HG03342 (cell line): ENCODE results near the gene CCND1.
A peak's percentile ranks its signal among the peaks of the same experiment; 100 is the strongest.

Source experiments
- ATAC-seq: cut with Tn5 transposase; IDR thresholded peaks from one replicate; pipeline ENCODE4 v1.9.1; 2021; ENCODE audit warnings: mild to moderate bottlenecking, moderate library complexity; ENCODE audit not compliant: unreplicated experiment

Gene CCND1

GRCh38 chr11:69639831-69640230 lies 1.1 kb upstream of the CCND1 start:
- ATAC-seq = no peak

- ATAC-seq = no peak
These were observed 529 bp upstream of the CCND1 start for GRCh38 chr11:69640260-69640994.

GRCh38 chr11:69641681-69642548 lies 959 bp downstream of the CCND1 start:
- no peak for ATAC-seq

GRCh38 chr11:69642549-69642912 lies 1.6 kb downstream of the CCND1 start:
- no peak for ATAC-seq

- ATAC-seq = peak; percentile 53
These were observed 2.1 kb downstream of the CCND1 start for GRCh38 chr11:69642913-69643632.

- ATAC-seq = no peak
These were observed 2.7 kb downstream of the CCND1 start for GRCh38 chr11:69643646-69644045.

- ATAC-seq = no peak
These were observed 3.4 kb downstream of the CCND1 start for GRCh38 chr11:69644071-69644961.

- no peak for ATAC-seq
These were observed 4.2 kb downstream of the CCND1 start for GRCh38 chr11:69644962-69645675.

GRCh38 chr11:69645801-69646492 lies 5.0 kb downstream of the CCND1 start:
- ATAC-seq = no peak

- no peak for ATAC-seq
These were observed 5.8 kb downstream of the CCND1 start for GRCh38 chr11:69646493-69647389.

- ATAC-seq = no peak
These were observed 6.4 kb downstream of the CCND1 start for GRCh38 chr11:69647390-69647748.

- ATAC-seq = no peak
These were observed 7.0 kb downstream of the CCND1 start for GRCh38 chr11:69647761-69648497.

- no peak for ATAC-seq
These were observed 8.0 kb downstream of the CCND1 start for GRCh38 chr11:69648679-69649575.

GRCh38 chr11:69649576-69649900 lies 8.6 kb downstream of the CCND1 start:
- ATAC-seq = no peak

GRCh38 chr11:69650081-69650831 lies 9.3 kb downstream of the CCND1 start:
- no peak for ATAC-seq

- ATAC-seq = no peak
These were observed 9.9 kb downstream of the CCND1 start for GRCh38 chr11:69650832-69651344.
